ENCODE results near the gene AGRN.

AGRN gene

GRCh38 chr1:1083416-1084371, 63.8 kb downstream of the AGRN start:
- DNase-seq = peak; percentile 53

- DNase-seq = peak; percentile 51
Observed at GRCh38 chr1:1084372-1085170, 64.7 kb downstream of the AGRN start.

- peak; percentile 49 for DNase-seq
Observed at GRCh38 chr1:1085171-1085841, 65.4 kb downstream of the AGRN start.

GRCh38 chr1:1085911-1086841, 66.3 kb downstream of the AGRN start:
- DNase-seq = peak; percentile 50

GRCh38 chr1:1086911-1087341, 67.0 kb downstream of the AGRN start:
- peak; percentile 41 for DNase-seq

GRCh38 chr1:1087351-1088028, 67.6 kb downstream of the AGRN start:
- peak; percentile 46 for DNase-seq

GRCh38 chr1:1088029-1088800, 68.3 kb downstream of the AGRN start:
- peak; percentile 45 for DNase-seq

- peak; percentile 46 for DNase-seq
Observed at GRCh38 chr1:1088801-1089680, 69.1 kb downstream of the AGRN start.

GRCh38 chr1:1089731-1090423, 70.0 kb downstream of the AGRN start:
- DNase-seq = peak; percentile 50

- DNase-seq = no peak
Observed at GRCh38 chr1:1090424-1091343, 70.8 kb downstream of the AGRN start.

GRCh38 chr1:1091344-1092148, 71.6 kb downstream of the AGRN start:
- DNase-seq = peak; percentile 37

GRCh38 chr1:1092149-1092855, 72.4 kb downstream of the AGRN start:
- DNase-seq = peak; percentile 42

GRCh38 chr1:1092894-1093609, 73.1 kb downstream of the AGRN start:
- peak; percentile 29 for DNase-seq

GRCh38 chr1:1093610-1093943, 73.7 kb downstream of the AGRN start:
- DNase-seq = peak; percentile 25

- DNase-seq = peak; percentile 8
Observed at GRCh38 chr1:1094981-1095380, 75.1 kb downstream of the AGRN start.

- peak; percentile 0 for DNase-seq
Observed at GRCh38 chr1:1096136-1096535, 76.2 kb downstream of the AGRN start.
